ENCODE results near the gene KLRG1.

DNA sequence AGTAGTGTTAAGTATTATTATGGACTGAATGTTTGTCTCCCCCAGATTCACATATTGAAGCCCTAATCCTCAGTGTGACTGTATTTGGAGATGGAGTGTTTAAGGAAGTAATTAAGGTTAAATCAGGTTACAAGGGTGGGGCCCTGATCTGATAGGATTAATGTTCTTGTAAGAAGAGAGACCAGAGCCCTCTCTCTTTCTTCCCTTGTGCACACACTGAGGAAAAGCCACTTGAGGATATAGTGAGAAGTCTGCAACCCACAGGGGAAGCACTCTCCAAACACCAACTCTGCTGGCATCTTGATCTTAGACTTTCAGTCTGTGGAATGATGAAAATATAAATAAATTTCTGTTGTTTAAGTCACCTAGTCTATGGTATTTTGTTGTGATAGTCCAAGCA lies 2.2 kb upstream of the KLRG1 start:
- TF ChIP-seq EZH2 (IDR thresholded peaks at IDR 0.05; ENCODE audit: insufficient read depth, poor library complexity, severe bottlenecking) (no peak), EZH2phosphoT487 (IDR thresholded peaks at IDR 0.05; ENCODE audit: insufficient read depth, low read depth) (no peak)
